Stimulated activated CD8-positive, alpha-beta memory T cell treated with anti-CD3 and anti-CD28 coated beads, Interleukin-15, amount 100 ng/mL, for 4 hours (primary cell): Measurements from ENCODE around the gene ELK3.

Experiments used
- DNase-seq, 2 donors: peaks; one replicate each; pipeline ENCODE4 v3.0.0-alpha.2; 2020; ENCODE audit warnings: low read depth in 2 of 2

Gene ELK3

DNA sequence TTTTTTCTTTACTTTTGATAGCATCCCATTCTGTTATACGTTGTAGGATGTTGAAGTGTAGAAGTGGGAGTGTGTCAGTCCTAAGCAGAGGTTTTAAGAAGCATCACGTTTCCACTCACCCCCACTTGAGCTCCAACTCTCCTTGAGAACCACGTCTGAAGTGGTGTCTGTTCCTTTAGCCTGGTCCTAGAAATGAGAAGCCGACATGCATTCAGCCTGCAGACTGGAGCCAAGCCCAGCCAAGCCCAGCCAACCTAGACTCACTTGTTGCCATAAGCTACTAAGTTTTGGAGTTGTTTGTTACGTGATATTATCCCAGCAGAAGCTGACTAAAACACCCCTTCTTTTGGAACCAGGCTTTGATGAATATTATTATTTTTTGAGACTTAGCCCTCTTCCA, 4.4 kb upstream of the ELK3 start:
- no peak for DNase-seq

- no peak for DNase-seq
Observed at GRCh38 chr12:96190413-96191108, 3.6 kb upstream of the ELK3 start.

DNA sequence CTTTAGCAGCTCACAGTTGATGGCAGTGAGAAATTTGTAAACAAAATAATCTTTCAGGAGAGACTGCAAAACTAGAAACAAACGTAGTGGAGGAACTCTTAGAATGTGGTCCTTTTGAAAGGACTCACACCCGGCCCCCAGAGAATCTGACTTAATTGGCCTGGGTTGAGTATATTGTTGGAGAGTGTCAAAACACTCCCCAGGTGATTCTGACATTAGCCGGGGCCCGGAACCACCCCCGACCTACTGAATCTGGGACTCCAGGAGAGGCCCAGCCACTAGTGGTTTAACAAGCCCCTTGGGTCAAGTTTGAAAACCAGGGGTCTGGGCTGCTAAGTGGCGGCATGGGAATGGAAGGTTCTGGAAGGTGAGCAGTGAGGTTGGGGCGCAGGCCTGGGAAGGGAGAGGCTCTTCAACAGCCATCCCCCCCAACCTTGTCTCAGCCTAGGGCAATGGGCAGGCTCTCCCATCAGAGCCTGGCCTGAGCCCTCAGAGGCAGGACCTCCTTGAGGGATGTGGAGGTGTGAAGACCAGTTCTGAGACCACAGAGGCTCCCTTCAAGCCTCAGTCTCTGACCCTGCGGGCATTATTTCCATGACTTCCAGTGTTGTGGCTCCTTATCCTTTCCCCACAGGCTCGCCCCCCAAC, 1.1 kb upstream of the ELK3 start:
- no peak for DNase-seq

GRCh38 chr12:96194576-96194889, 358 bp downstream of the ELK3 start:
- DNase-seq, result no peak

GRCh38 chr12:96194971-96195844, 1.0 kb downstream of the ELK3 start:
- peak; percentile 51 to 67 for DNase-seq

DNA sequence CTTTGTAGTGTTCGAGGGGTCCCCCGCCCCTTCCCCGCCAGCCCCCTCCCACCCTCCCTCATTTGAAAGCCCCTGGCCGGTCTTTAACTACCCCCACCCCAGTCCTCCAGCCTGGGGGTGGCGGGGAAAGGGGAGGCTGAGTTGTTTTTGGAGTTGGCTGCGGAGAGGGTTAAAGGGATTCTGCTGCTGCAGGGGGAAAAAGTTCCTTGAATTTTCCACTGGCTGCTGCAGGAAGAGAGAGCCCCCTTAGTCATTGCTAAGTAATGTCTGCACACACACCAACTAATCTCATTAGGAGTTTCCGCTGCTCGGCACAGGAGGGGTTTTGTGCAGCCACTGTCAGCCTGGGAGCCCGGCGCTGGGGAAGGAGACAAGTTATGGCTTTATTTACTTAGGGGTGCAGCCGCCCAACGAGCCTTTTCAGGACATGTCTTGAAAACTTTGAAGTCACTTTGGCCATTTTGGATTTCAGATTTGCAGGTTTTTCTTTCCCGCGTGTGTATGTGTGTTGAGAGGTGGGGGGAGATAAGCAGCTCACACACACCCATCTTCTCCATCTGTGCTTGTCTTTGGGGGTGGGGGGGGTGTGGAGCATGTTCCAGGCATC, 1.8 kb downstream of the ELK3 start:
- DNase-seq, result no peak

DNA sequence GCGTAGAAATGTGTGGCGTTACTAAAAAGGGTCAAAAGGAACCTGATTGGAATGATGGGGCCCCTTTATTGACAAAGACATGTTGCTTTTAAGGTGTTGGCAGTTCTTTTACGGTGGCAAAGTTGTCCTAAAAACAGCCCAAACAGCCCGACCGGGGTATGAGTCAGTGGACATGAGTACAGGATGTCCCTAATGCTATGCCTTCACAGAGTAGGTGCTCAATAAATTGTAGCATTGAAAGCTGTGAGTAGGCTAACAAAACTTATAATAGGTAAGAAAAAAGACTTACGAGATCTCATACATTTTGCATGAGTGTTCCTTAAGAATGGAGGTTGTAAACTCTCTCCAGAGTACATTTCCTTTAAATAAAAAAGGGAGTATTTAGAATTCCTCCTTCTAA, 2.6 kb downstream of the ELK3 start:
- DNase-seq, result no peak

- no peak for DNase-seq
Observed at GRCh38 chr12:96197503-96198272, 3.5 kb downstream of the ELK3 start.

- no peak for DNase-seq
Observed at GRCh38 chr12:96198965-96199364, 4.8 kb downstream of the ELK3 start.

GRCh38 chr12:96199464-96199863, 5.3 kb downstream of the ELK3 start:
- no peak for DNase-seq

DNA sequence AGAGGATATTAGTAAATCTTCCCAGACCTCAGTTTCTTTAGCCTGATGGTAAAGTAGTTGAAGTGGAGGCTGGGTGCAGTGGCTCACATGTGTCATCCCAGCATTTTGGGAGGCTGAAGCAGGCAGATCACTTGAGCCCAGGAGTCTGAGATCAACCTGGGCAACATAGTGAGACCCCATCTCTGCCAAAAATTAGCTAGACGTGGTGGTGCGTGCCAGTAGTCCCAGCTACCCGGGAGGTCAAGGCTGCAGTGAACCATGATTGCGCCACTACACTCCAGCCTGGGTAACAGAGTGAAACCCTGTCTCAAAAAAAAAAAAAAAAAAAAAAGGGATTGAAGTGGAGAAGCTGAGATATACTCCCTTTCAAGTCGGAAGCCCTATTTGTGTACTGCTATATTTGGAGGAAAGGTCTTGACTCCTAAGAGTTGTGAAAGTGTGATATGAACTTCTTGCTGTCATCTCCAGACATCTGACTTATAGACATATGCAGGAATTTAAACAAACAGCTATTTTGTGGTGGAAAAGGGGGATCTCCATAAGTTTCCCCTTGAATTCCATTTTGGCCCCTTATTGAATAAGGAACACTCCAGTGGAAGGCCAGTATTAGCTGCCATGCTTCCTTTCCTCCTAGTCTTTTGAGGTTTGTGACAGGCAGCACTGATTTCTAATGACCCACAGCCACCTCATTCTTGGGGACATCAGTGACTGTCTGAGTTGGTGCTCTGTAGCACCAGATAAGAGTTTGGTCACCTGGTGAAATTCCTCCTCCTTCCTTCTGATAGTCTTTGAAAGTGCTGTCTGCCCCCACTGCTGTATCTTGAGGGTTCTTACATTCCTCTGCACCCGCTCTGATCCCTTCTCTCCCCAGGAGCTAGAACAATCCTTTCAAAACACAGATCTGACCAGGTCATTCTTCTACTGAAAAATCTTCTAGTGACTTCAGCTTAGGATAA, 7.4 kb downstream of the ELK3 start:
- no peak for DNase-seq

GRCh38 chr12:96204381-96204780, 10.2 kb downstream of the ELK3 start:
- DNase-seq, result no peak

GRCh38 chr12:96205908-96206307, 11.7 kb downstream of the ELK3 start:
- DNase-seq, result no peak

GRCh38 chr12:96206936-96207662, 12.9 kb downstream of the ELK3 start:
- no peak for DNase-seq

GRCh38 chr12:96208346-96208745, 14.2 kb downstream of the ELK3 start:
- no peak for DNase-seq

- DNase-seq, result no peak
Observed at GRCh38 chr12:96208801-96209549, 14.8 kb downstream of the ELK3 start.

DNA sequence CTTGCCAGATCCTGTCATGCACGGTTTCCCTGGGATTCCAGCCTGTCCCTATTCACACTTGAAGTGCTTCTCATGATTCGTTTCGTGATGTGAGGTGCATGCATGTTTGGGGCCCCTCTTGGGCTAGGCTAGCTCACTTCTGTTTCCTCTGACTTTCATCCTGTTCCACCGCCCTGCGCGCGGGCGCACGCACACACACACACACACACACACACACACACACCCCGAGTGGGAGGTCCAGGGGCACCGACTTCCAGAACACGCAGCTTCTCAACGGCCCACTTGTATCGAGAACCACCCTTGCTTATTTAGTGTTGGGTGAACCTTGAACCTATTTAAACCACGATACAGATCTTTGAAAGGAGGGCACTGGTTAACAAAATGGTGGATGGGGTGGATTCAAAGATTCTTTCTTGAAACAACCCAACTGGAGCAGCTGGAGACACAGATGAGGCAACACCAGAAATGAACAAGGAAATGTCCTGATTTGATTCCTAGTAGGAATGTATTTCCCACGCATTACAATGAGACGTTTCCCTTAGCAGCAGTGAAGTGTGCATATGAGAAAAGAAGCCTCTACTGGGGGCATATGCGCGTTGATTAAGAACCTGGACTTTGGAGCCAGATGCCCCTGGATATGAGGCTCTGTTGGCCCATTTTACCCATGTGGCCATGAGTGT, 16.3 kb downstream of the ELK3 start:
- DNase-seq, result no peak

DNA sequence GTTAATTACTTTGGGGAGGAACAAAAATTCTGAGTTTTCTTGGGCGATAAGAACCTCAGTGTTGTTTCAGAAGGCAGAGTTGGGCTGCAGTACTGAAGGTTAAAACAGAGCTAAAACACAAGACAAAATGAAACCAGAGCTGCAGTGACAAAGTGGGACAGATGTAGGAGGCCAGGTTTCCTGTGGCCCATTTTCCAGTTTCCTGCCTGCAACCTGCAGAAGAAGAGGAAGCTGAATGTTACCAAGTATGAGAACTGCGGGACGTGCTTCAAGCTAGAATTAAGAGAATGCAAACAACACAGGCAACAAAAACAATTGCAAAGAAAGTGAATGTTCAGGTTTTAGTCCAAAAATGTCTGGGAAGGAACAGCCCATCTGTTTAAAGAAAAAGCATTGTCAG, 17.8 kb downstream of the ELK3 start:
- DNase-seq, result no peak
